ENCODE data around the gene UBE2I.
A peak's percentile ranks its signal among the peaks of the same experiment; 100 is the strongest.

UBE2I gene

DNA sequence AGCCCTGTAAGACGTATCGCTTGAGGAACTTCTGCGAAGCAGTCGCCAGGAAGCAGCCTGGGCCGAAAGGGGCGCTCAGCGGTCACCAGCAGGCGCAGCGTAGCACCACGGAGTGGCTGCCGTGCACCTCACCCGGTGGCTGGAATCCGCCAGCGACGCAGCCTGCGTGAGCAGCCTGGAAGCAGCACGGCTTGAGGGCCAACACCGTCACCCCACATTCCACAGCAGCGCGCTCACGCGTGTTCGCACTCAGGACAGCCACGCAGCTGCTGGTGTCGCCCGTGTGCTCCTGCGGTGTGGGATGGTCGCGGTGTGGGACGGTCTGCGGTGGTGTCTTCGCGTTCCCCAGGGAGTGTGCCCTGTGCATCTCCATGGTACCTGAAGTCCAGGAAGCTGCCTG lies 9.6 kb downstream of the UBE2I start:
- TF ChIP-seq, protein P1, sequence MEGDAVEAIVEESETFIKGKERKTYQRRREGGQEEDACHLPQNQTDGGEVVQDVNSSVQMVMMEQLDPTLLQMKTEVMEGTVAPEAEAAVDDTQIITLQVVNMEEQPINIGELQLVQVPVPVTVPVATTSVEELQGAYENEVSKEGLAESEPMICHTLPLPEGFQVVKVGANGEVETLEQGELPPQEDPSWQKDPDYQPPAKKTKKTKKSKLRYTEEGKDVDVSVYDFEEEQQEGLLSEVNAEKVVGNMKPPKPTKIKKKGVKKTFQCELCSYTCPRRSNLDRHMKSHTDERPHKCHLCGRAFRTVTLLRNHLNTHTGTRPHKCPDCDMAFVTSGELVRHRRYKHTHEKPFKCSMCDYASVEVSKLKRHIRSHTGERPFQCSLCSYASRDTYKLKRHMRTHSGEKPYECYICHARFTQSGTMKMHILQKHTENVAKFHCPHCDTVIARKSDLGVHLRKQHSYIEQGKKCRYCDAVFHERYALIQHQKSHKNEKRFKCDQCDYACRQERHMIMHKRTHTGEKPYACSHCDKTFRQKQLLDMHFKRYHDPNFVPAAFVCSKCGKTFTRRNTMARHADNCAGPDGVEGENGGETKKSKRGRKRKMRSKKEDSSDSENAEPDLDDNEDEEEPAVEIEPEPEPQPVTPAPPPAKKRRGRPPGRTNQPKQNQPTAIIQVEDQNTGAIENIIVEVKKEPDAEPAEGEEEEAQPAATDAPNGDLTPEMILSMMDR (IDR thresholded peaks at IDR 0.05; ENCODE audit: low read depth, low read length): no peak
- DNase-seq: peak; percentile 11
- H3K36me3 ChIP-seq: peaks cover 87% of the 10 kb centered on the region

DNA sequence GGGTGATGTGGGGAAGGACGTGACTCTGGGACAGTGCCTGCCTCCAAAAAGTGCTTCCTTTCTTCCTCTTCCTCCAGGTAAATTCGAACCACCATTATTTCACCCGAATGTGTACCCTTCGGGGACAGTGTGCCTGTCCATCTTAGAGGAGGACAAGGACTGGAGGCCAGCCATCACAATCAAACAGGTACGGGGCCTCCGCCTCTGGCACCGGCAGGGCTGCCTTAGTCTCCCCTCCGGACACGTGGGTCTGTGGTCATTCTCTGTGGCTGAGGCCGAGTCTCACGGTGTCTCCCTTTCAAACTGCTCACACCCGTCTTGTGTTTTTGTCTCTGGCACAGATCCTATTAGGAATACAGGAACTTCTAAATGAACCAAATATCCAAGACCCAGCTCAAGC lies 10.7 kb downstream of the UBE2I start:
- H3K9me3 ChIP-seq: no peaks in the 10 kb centered on the region
- TF ChIP-seq, protein P1 (IDR thresholded peaks at IDR 0.05; ENCODE audit: low read depth, low read length): no peak
- H3K27me3 ChIP-seq: no peaks in the 10 kb centered on the region
- H3K4me3 ChIP-seq (ENCODE audit: low read depth, low read length): no peak overlapping the region
- peaks cover 86% of the 10 kb centered on the region for H3K36me3 ChIP-seq
- no peaks in the 10 kb centered on the region for H3K4me1 ChIP-seq
- DNase-seq: no peak

More for the DNA sequence above, 9.6 kb downstream of the UBE2I start:
- Histone ChIP-seq H3K4me1 (no peaks in the 10 kb centered on the region), H3K27me3 (no peaks in the 10 kb centered on the region), H3K9me3 (no peaks in the 10 kb centered on the region), H3K4me3 (ENCODE audit: low read depth, low read length) (no peak overlapping the region)

DNA sequence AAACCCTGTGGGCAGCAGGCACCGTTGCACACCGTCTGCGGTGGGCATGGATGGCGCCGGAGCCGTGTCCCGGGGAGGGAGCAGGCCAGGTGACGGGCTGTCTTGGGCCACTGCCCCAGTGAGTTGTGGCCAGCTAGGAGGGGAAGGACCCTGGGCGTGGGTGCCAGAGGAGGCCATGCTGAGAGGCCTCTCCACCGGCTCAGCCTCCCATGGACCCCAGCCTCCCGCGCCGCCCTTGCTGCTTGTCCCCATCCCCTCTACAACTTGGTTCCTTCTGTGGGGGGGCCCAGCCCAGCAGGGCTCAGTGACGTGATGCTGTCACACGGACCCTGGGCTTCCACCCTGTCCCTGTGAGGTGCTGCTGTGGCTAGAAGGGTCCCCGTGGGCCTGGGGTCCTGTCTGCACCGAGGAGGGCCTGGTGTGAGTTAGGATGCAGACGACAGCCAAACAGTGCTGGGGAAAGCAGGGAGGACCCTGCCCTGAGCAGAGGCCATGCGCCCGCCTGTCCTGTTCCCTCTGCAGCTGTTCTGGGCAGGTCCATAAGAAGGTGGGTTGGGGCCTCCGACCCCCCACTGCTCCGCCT lies 11.3 kb downstream of the UBE2I start:
- H3K27me3 ChIP-seq: no peaks in the 10 kb centered on the region
- peaks cover 85% of the 10 kb centered on the region for H3K36me3 ChIP-seq
- H3K9me3 ChIP-seq: no peaks in the 10 kb centered on the region
- TF ChIP-seq, protein P1 (IDR thresholded peaks at IDR 0.05; ENCODE audit: low read depth, low read length): no peak
- no peak overlapping the region for H3K4me3 ChIP-seq (ENCODE audit: low read depth, low read length)
- H3K4me1 ChIP-seq: no peaks in the 10 kb centered on the region
- DNase-seq: peak; percentile 9

DNA sequence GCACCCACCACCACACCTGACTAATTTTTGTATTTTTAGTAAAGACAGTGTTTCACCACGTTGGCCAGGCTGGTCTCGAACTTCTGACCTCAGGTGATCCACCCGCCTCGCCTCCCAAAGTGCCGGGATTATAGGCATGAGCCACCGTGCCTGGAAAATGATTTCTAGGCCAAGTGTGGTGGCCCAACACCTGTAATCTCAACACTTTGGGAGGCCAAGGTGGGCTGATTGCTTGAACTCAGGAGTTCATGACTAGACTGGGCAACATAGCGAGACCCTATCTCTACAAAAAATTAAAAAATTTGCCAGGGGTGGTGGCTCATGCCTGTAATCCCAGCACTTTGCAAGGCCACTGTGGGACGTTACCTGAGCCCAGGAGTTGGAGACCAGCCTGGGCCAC lies 13.0 kb downstream of the UBE2I start:
- no peak overlapping the region for H3K4me3 ChIP-seq (ENCODE audit: low read depth, low read length)
- H3K27me3 ChIP-seq: no peaks in the 10 kb centered on the region
- DNase-seq: no peak
- no peaks in the 10 kb centered on the region for H3K4me1 ChIP-seq
- H3K36me3 ChIP-seq: peaks cover 68% of the 10 kb centered on the region
- TF ChIP-seq, protein P1 (IDR thresholded peaks at IDR 0.05; ENCODE audit: low read depth, low read length): no peak
- H3K9me3 ChIP-seq: no peaks in the 10 kb centered on the region

DNA sequence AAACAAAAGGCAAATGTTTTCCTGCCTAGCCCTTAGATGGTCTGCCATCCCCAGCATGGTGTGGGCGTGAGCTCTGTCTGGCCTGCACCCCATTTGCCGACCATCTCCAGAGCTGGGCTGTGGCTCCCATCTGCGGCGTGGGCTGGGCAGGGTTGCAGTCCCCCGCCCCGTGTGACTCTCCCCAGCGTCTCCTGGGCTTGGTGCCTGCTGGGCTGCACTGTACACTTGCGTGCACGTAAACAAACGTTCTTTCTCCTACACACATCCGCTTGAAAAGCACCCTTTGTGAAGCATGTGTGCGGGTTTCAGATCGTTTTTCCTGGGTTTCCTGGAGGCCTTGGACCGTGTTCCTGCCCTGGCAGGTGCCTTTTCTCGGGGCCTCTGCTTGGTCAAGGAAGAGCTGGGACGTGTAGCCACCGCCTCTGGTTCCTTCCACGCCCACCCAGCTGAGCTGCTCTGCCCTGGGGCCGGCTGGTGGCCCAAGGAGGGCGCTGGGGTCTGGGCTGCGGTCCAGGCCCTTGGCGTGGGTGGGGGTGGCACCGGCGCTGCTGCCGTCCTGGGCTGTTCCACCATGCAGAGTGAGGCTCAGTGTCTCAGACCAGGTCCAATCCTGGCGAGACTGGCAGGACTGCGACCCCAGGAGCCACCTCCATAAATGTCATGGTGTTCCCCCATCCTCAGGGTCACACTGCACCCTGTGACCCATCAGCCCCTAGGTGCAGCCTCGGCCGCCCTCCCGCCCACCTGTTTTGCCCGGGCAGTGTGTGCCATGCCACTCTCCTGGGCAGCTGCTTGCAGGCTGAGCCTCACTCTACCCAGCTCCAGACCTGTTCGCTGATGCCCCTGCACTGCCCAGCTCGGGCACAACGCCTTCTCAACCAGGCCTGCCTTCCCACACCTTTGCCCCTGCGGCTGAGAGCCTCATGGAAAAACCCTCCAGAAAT lies 14.1 kb downstream of the UBE2I start:
- Histone ChIP-seq H3K9me3 (no peaks in the 10 kb centered on the region), H3K4me1 (no peaks in the 10 kb centered on the region), H3K4me3 (ENCODE audit: low read depth, low read length) (no peak overlapping the region), H3K27me3 (no peaks in the 10 kb centered on the region), H3K36me3 (peaks cover 56% of the 10 kb centered on the region)
- DNase-seq: no peak
- TF ChIP-seq, protein P1 (IDR thresholded peaks at IDR 0.05; ENCODE audit: low read depth, low read length): no peak

Data from BE2C (cell line).